AG20443 (cell line): ENCODE results near the gene SLCO4A1.

Experiments
- DNase-seq: peaks from one replicate; pipeline ENCODE4 v3.0.0; 2012; ENCODE audit warnings: low spot score, mixed read lengths

The SLCO4A1 gene

GRCh38 chr20:62686869-62687830 lies 44.8 kb downstream of the SLCO4A1 start:
- no peak for DNase-seq

- no peak for DNase-seq
These were observed 45.8 kb downstream of the SLCO4A1 start for GRCh38 chr20:62688083-62688482.

GRCh38 chr20:62688855-62689460 lies 46.7 kb downstream of the SLCO4A1 start:
- no peak for DNase-seq

GRCh38 chr20:62689861-62690260 lies 47.6 kb downstream of the SLCO4A1 start:
- no peak for DNase-seq

- DNase-seq = no peak
These were observed 48.0 kb downstream of the SLCO4A1 start for GRCh38 chr20:62690261-62690820.

GRCh38 chr20:62691487-62691886 lies 49.2 kb downstream of the SLCO4A1 start:
- DNase-seq = no peak

GRCh38 chr20:62692176-62692575 lies 49.9 kb downstream of the SLCO4A1 start:
- DNase-seq = no peak

GRCh38 chr20:62692801-62693523 lies 50.7 kb downstream of the SLCO4A1 start:
- DNase-seq = no peak

GRCh38 chr20:62693524-62693922 lies 51.2 kb downstream of the SLCO4A1 start:
- DNase-seq = no peak

- DNase-seq = no peak
These were observed 51.8 kb downstream of the SLCO4A1 start for GRCh38 chr20:62694106-62694505.

- DNase-seq = no peak
These were observed 52.6 kb downstream of the SLCO4A1 start for GRCh38 chr20:62694868-62695267.

GRCh38 chr20:62695448-62696414 lies 53.4 kb downstream of the SLCO4A1 start:
- DNase-seq = no peak

- no peak for DNase-seq
These were observed 54.2 kb downstream of the SLCO4A1 start for GRCh38 chr20:62696434-62696957.

- DNase-seq = no peak
These were observed 54.7 kb downstream of the SLCO4A1 start for GRCh38 chr20:62696989-62697388.

GRCh38 chr20:62697468-62697912 lies 55.2 kb downstream of the SLCO4A1 start:
- DNase-seq = no peak

GRCh38 chr20:62698231-62698630 lies 55.9 kb downstream of the SLCO4A1 start:
- no peak for DNase-seq

GRCh38 chr20:62699296-62699695 lies 57.0 kb downstream of the SLCO4A1 start:
- no peak for DNase-seq

- DNase-seq = no peak
These were observed 57.4 kb downstream of the SLCO4A1 start for GRCh38 chr20:62699741-62700140.

- no peak for DNase-seq
These were observed 58.1 kb downstream of the SLCO4A1 start for GRCh38 chr20:62700261-62700930.
